Nasal cavity respiratory epithelium epithelial cell of viscerocranial mucosa (primary cell): ENCODE measurements around the gene DCLRE1C. TPM values are rescaled to one million over a fixed set of nuclear protein-coding genes. Genes with fewer than 3 reads are reported as not detected.

ENCODE experiments used
- total RNA-seq: library from RNA; depleted of rRNA; stranded (reverse); fragments of >200 nt; gene quantifications from 2 replicates; pipeline ENCODE4 v1.2.3, GENCODE V29; 2014

The DCLRE1C gene
- total RNA-seq = 8.2 and 31.7 TPM in 2 replicates

DNA sequence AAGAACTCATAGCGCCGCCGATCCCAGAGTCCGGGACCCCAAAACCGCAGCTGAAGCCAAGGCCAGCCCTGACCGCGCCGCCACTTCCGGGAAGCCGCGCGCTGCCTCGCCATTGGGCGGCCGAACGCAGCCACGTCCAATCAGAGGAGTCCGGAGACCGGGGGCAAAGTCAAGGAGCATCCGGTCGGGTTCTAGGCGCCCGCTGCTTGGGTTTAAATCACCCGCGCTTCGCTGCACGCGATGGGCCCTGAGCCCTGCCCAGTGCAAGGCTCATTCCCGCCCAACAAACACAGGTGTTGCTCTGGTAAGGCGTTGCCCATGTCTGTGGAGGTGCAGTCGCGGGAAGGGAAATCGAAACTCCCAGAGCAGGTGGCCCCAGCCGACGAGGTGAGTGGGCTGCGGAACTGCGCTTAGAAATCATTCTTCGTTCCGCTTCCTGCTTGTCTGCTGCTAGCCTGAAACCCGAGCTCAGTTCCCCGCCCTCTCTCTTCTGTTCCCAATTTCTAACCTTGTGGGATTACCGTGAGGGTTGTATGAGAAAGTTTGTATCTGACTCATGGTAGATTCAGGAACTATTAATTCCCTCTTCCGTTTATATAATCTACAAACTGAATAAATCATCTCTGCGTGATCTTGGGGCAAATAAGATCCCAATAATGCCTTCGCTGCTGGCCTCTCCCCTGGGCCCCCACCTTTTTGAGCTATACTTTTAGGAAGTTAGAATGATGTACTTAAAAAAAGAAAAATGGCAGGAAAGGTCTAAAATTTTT is at the start of gene DCLRE1C:
Gene DCLRE1C, minus strand, starts transcription at position 96 of the 770 bp plus-strand sequence. Its CDS starts 86 bp downstream, at position 10.

GRCh38 chr10:14959221-14960057 is 5.5 kb upstream of the DCLRE1C start, which contains the start of gene MEIG1:
MEIG1 (plus strand) TSS chr10:14959388; CDS start chr10:14966469, 7,081 bp downstream.

DNA sequence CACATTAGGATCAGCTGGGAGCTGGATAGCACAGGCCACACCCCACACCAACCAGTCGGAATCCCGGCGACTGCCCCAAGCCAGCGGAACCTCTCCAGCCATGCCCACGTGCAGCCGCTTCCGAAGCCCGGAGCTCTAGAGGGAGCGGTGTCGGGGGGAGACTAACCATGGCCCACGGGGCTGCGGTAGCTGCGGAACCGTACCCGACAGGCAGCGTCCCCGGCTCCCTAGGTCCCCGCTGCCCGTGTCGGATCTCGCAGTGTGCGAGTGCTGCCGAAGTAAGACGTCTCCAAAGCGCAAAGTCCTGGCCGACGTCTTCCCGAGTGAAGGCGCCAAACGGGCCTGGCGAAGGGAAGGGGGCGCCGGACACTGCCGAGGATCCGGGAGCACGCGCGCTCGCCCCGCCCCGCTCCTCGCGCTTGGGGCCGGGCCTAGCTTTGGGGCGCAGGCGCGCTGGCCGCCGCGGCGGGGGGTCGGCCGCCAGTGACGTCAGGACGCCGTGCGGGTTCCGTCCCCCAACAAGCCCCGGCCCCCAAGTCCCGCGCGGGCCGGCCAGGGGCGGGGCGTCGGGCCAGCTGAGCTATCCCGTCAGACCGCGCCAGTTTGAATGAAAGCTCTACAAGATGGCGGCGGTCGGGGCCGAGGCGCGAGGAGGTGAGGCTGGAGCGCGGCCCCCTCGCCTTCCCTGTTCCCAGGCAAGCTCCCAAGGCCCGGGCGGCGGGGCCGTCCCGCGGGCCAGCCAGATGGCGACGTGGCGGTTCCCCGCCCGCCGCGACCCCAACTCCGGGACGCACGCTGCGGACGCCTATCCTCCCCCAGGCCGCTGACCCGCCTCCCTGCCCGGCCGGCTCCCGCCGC is 75.4 kb downstream of the DCLRE1C start, which contains the start of gene SUV39H2:
Gene SUV39H2, plus strand, starts transcription at position 601 of the 858 bp plus-strand sequence. Its CDS starts 23 bp downstream, at position 624.

Other genes with a start within 250 kb of the DCLRE1C start
- 18.5 and 29.3 TPM in 2 replicates for gene FAM107B, start 179.2 kb downstream of the DCLRE1C start, total RNA-seq
- gene CDNF, start 116.1 kb downstream of the DCLRE1C start, total RNA-seq = 1.2 and 1.4 TPM in 2 replicates
- gene HSPA14, start 115.8 kb downstream of the DCLRE1C start, total RNA-seq = 9.2 and 10.2 TPM in 2 replicates
- 26.4 and 34.2 TPM in 2 replicates for gene MSANTD7, start 115.8 kb downstream of the DCLRE1C start, total RNA-seq
- 8.2 and 12.9 TPM in 2 replicates for gene SUV39H2, start 75.2 kb downstream of the DCLRE1C start, total RNA-seq
- 0.43 TPM in 1 of 2 replicates, not detected in the other for gene MEIG1, start 5.3 kb upstream of the DCLRE1C start, total RNA-seq
- 5.0 and 15.0 TPM in 2 replicates for gene OLAH, start 89.8 kb upstream of the DCLRE1C start, total RNA-seq
- gene ACBD7, start 134.7 kb upstream of the DCLRE1C start, total RNA-seq = under 0.01 and 0.07 TPM in 2 replicates
- 22.9 and 25.2 TPM in 2 replicates for gene RPP38, start 143.3 kb upstream of the DCLRE1C start, total RNA-seq
- 11.6 and 13.8 TPM in 2 replicates for gene NMT2, start 214.6 kb upstream of the DCLRE1C start, total RNA-seq